Stimulated activated CD4-positive, alpha-beta T cell treated with anti-CD3 and anti-CD28 coated beads, Interleukin-4, amount 100 ng/mL, for 24 hours (primary cell): ENCODE data around the gene JMJD1C.
"Not testable (repeated sequence)": the region's sequence is repeated elsewhere in the genome, so short reads cannot be mapped to it uniquely, and the experiment has no call there.

Source experiments
- DNase-seq: peaks from one replicate; pipeline ENCODE4 v3.0.0-alpha.2; 2020

Gene JMJD1C

GRCh38 chr10:63253040-63253439, 212.7 kb downstream of the JMJD1C start:
- DNase-seq: no peak

DNA sequence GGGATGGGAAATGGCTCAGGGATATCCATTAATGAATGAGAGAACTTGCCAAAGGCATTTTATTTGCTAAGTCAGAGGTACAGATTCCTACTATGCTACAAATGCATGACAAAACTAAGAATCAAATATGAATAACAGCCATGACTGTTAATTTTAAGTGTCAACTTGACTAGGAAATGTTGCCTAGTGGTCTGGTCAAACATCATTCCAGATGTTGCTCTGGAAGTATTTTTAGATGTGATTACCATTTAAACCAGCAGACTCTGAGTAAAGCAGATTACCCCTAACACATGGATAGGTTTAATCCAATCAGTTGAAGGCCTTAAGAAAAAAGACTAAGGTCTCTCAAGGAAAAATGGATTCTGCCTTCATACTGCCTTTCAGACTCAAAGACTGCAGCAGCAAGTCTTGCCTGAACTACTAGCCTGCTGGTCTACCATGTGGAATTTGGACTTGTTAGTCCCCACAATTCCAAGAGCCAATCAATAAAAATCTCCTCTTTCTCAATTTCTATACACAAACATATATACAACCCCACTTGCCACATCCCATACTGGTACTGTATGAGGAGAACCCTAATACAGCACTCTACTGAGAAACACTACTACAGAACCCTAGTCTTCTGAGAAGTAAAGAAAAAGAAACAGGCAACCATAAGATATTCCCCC, 213.5 kb downstream of the JMJD1C start:
- DNase-seq: no peak

GRCh38 chr10:63250032-63250431, 215.7 kb downstream of the JMJD1C start:
- DNase-seq: no peak

DNA sequence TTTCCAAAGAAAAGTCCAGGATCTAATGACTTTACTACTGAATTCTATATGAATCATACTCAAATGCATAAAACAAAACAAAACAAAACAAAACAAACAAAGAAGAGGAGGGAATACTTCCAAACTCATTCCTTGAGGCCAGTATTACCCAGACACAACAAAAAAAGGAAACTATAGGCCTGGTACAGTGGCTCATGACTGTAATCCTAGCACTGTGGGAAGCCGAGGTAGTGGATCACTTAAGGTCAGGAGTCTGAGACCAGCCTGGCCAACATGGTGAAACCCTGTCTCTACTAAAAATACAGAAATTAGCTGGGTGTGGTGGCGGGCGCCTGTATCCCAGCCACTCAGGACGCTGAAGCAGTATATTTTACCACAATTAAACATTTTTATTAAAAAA, 218.0 kb downstream of the JMJD1C start:
- DNase-seq: no peak

GRCh38 chr10:63246356-63246755, 219.4 kb downstream of the JMJD1C start:
- DNase-seq: no peak

DNA sequence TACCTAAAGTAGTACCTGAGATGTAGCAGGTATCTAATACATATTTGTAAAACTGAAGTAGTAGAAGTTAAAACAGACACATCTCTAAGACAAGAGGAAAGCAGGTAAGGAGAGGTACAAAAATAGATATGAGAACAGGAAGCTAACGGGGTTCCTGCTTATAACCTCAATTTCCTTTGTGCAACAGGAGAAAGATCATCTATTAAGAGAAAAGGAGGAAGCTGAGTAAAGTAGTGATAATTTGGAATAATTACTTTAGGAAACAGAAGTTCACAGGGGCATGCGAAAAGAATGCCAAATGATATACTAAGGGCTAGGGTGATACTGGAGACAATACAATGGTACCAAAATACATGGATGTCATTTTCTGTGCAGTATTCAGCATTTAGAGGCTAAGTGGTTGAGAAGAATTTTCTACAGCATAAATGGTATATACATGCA, 223.9 kb downstream of the JMJD1C start:
- DNase-seq: no peak

DNA sequence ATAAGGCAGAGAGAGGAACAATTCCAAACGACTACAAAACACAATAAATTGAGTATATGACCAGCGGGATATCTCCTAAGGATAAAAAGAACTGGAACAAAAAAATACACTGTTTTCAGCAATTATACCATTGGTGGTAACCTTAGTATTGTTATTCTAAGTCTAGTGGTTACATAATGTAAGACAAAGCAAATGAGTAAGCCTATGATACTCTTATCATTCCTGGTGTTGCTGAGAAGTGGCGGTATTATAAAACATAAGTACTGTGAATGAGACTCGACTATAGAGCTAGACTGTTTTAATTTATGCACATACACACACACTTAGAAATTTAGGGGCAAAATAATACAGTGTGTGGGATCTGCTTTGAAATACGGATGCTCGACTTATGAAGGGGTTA, 225.0 kb downstream of the JMJD1C start:
- no peak for DNase-seq

GRCh38 chr10:63238501-63238900, 227.3 kb downstream of the JMJD1C start:
- no peak for DNase-seq

GRCh38 chr10:63237396-63237795, 228.4 kb downstream of the JMJD1C start:
- no peak for DNase-seq

DNA sequence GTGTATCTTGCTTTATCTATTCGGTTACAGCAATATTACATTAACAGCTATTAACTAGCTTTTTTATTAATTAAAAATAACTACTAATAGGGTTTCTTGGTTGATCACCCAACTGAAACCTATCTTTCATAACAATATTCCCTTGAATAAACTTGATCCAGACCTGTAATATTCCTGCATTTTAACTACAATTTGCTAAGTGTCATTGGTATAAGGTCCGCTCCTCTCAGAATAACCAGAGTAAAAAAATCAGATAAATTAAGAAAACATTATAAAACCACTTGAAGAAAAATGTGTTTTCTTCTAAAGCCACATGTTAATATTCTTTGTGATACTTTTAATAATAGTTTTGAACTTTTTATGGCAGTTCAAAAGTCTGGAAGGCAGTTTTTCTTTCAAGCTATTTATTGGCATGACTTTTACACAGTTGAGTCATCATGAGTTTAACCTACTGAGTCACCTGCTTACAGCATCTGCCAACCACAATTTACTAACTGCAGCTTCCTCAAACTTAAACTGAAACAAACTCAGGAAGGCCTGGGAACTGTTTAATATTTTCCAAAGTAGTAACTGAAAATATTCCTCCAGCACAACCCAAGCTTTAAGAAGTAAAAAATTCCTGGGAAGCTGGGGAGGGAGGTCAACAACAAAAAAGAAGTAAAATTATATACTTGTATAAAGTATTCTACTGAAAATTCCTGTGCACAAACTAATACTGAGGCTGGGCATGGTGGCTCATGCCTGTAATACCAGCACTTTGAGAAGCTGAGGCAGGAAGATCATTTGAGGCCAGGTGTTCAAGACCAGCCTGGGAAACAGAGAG, 229.5 kb downstream of the JMJD1C start:
- DNase-seq: no peak

DNA sequence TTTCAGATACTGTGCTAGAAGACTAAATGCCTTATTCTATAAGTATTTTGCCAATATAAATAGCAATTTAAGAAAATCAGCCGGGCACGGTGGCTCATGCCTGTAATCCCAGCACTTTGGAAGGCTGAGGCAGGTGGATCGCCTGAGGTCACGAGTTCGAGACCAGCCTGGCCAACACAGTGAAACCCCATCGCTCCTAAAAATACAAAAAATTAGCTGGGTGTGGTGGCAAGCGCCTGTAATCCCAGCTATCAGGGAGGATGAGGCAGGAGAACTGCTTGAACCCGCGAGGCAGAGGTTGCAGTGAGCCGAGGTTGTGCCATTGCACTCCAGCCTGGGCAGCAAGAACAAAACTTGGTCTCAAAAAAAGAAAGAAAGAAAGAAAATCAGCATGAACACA, 230.6 kb downstream of the JMJD1C start:
- DNase-seq: not testable (repeated sequence)

DNA sequence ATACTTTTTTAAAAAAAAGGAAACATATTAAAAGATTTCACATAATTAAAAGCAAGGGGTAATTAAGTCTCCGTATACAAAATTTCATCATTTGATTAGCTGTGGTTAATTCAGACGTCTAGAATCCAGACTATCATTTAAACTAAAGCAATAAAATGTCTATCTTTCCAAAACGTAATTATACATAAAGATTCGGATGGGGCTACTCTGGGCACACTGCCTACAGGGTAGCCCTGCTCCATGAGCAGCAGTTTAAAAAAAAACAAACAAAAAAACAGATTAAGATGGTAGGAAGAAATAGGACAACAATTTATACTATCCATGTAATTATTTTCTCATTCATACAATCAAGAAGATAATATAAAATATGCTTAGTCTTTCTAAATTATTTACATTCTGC, 236.6 kb downstream of the JMJD1C start:
- no peak for DNase-seq

- no peak for DNase-seq
These were observed 237.5 kb downstream of the JMJD1C start for GRCh38 chr10:63228237-63228636.

- DNase-seq: no peak
These were observed 238.4 kb downstream of the JMJD1C start for GRCh38 chr10:63227207-63227895.

DNA sequence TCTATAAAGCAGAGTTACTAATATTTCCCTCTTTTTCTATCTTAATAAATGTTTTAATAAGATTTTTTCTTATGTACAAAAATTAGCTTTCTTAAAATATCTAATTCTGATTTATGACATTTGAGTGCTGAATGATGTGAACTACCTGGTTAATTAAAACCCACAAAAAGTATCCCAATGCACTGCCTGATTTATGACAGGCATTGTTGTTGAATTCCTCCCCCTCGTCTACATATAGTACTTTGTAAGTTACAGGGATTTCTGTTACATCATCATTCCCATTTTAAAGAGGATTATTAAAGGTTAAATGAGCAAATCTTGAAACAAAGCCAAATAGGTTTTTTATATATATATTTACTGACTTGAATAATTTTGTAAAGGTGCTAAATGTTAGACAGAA, 241.5 kb downstream of the JMJD1C start:
- no peak for DNase-seq

GRCh38 chr10:63221950-63222349, 243.8 kb downstream of the JMJD1C start:
- DNase-seq: no peak

- no peak for DNase-seq
These were observed 246.0 kb downstream of the JMJD1C start for GRCh38 chr10:63219749-63220148.

- peak; percentile 18 for DNase-seq
These were observed 248.6 kb downstream of the JMJD1C start for GRCh38 chr10:63217120-63217605.

DNA sequence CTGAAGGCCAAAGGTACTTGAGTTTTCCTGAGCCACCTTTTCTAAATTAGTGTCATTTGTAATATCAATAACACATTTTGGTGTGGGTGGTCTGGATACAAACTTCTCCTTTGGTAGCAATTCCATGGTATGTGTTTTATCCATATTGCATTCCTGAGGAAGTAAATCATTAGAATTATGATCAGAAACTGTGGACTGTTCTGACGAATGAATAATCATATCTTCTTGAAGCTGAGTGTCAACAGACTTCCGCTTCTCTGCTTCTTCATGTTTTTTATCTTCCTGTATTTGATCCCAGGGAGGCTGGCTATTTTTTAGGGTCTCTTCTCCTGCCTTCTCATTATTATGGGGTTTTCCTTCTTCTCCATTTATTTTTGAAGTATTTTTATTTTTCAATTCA, 251.2 kb downstream of the JMJD1C start:
- no peak for DNase-seq

DNA sequence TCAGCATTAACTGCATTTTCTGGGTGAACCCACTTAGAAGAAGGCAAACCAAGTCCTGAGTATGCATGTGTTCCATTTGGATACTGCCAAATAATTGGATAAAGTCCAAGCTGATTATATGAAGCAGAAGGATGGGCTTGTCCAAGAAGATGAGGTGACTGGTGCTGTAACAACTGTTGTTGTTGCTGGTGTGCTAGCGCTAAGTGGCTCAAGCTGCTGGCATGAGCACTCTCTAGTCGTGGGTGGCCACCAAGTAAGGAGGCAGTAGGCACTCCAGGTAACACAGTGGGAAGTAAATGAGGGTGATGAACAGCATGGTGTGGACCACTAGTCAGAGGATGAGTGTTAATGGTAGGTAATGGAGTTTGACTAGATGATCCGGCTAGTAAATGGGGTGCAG, 252.3 kb downstream of the JMJD1C start:
- no peak for DNase-seq

GRCh38 chr10:63210611-63211196, 255.1 kb downstream of the JMJD1C start:
- DNase-seq: no peak

DNA sequence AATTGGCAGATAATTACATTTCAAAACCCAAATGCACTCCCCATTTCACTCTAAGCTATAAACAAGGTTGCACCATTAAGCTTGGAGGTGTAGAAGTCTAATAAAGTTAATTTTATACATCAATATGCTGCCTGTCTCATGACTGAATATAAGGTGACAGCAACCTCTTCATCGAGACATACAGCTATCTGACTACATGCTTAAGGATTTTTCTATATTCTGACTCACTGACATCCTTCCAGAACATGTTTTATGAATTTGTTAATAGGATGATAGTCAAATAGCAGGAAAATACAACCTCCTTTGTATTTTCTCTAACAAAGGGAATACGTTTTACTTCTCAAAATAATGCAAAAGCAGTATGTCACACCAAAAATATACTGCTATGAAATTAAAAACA, 256.1 kb downstream of the JMJD1C start:
- DNase-seq: no peak

GRCh38 chr10:63208986-63209385, 256.8 kb downstream of the JMJD1C start:
- no peak for DNase-seq
